HG02885 (cell line): ENCODE data around the gene NPRL2.
"Not testable (repeated sequence)": the region's sequence is repeated elsewhere in the genome, so short reads cannot be mapped to it uniquely, and the experiment has no call there.

ENCODE experiments used
- ATAC-seq: cut with Tn5 transposase; IDR thresholded peaks from one replicate; pipeline ENCODE4 v1.9.1; 2021; ENCODE audit warnings: mild to moderate bottlenecking; ENCODE audit not compliant: unreplicated experiment, poor library complexity

The NPRL2 gene

DNA sequence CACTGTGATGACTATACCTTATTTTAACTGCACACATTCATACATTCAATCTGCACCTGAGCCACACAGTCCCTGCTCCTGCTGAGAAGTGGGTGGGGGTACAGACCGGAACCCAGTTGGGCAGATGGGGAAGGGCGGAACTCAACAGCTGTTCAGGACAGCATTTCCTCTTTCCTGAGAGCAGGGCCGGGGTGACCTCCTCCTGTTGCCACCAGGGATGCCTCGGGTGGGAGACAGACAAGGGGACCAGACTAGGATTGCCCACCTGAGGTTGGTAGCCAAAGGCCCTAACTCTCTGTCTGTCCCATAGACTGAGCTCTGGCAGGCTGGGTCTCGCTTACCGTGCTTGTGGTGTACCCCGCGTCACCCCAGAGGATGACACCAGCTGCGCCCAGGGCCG, 32.0 kb downstream of the NPRL2 start:
- ATAC-seq: no peak

- ATAC-seq: no peak
Observed at GRCh38 chr3:50318163-50318562, 32.4 kb downstream of the NPRL2 start.

DNA sequence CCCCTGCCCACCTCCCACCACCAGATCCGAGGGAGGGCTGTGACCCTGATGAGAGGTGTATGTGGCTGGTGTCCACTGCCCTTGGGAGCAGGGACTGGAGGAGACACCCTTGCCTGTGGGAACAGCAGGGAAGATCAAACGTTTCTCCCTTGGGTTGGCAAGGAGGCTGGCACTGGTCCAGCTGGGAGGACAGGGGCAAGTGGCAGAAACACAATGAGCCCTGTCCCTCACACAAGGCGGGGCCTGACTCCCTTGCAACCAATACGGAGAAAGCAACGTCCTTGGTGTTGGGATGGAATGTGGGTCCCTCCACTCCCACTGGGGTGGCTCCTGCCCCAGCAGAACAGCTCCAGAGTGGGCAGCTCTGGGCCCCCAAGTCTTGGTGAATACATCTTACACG, 33.3 kb downstream of the NPRL2 start:
- no peak for ATAC-seq

GRCh38 chr3:50316657-50317242, 33.8 kb downstream of the NPRL2 start:
- ATAC-seq: no peak

- ATAC-seq: no peak
Observed at GRCh38 chr3:50314816-50315215, 35.8 kb downstream of the NPRL2 start.

DNA sequence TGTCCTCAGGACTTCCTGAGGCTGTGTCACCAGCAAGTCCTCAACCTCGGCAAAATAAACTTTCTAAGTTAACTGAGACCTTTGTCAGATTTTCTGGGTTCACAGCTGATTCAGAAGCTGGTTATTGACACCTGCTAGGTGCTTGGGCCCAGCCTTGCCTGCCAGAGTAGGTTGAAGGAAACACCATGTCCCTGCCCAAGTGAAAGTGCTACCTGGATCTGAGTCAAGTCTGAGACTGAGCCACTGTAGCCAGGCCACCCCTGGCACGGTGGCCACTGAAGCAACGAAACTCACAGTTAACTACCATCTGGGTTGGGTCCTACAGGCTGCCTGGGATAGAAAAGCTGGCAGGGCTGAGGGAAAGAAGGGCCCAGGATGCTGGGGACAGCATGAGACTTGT, 36.2 kb downstream of the NPRL2 start:
- ATAC-seq: no peak

- ATAC-seq: not testable (repeated sequence)
Observed at GRCh38 chr3:50312041-50312440, 38.5 kb downstream of the NPRL2 start.

DNA sequence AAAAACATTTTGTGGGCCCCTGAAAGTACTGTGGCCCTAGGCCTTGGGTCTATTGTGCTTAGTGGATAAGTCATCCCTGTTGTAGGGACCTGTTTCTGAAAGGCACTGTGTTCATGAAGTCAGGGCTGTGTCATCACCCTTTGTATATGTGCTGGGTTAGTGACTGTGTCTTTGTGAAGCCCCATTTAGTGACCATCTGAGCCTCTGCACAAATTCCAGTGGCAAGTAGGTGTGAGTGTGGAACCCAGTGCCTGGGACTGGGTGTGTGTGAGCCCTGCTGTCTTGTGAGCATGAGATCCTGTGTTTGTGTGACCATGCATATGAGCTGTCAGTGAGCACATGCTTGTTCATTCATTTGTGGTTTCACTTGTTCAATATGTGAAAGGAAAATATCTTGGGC, 46.0 kb downstream of the NPRL2 start:
- no peak for ATAC-seq

- no peak for ATAC-seq
Observed at GRCh38 chr3:50303013-50303815, 47.4 kb downstream of the NPRL2 start, which contains the start of gene HYAL1. Gene HYAL1, minus strand, starts transcription at chr3:50303574. Its CDS starts 618 bp downstream, at chr3:50302956.

- ATAC-seq: no peak
Observed at GRCh38 chr3:50302095-50303012, 48.2 kb downstream of the NPRL2 start.

DNA sequence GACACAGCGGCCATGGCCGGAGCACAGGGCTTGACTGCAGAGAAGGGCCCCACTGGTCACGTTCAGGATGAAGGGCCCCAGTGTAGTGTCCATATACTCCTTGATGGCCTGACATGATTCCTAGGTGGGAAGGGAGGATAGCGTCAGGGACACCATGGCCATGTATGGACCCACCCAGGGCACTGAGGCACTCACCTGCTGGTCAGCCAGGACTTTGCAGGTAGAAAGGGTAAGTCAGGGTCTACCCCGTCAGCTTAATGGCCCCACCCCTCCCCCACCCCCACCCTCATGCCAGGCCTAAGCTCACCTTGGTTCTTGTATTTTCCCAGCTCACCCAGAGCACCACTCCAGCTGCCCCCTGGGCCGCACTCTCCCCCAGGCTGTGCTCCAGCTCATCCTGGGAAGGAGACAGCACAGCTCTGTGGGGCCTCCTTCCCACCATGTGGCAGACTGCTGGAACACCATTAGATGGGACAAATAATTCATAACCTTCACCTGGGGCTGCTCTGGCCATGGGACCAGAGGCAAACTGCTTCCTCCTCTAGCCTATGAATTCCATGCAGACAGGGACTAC, 49.8 kb downstream of the NPRL2 start:
- ATAC-seq: no peak

DNA sequence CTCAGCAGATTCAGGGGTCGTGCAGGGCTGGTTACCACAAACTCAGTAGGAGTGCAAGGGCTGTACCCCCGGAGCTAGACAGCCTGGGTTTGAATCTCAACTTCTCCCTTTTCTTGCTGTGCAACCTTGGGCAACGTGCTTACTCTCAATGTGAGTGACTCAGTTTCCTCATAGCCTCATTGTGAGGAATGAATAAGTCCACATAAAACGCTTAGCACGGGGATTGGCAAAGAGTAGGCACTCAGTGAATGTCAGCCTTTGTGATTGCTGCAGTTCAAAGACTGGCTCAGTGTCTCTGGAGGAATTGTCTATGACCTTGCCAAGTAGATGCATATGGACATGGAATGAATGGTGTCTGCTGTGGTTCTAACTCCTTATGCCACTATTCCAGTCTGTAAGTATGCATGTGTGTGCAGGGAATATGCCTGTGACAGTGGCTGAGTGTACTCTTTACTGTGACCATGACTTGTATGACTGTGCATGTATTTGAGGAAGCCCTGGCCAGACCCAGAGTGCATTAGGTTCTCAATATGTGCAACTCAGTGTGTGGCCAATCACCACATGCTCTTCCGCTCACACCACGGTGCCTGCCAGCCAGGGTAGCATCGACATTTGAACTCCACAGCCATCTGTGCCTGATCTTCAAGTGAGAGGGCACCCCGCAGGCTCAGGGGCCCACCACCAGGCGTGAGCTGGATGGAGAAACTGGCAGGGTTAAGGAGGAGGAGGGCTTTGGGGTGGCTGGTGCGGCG, 50.5 kb downstream of the NPRL2 start:
- no peak for ATAC-seq

- ATAC-seq: no peak
Observed at GRCh38 chr3:50299638-50299928, 51.0 kb downstream of the NPRL2 start.

GRCh38 chr3:50298836-50299637, 51.5 kb downstream of the NPRL2 start, which contains the start of the genes HYAL3 and NAA80:
Gene HYAL3, minus strand, starts transcription at chr3:50299405. Its CDS starts 3,803 bp downstream, at chr3:50295602.
Gene NAA80, minus strand, starts transcription at chr3:50299405. Its CDS starts 1,942 bp downstream, at chr3:50297463.
- peak; percentile 90 for ATAC-seq

DNA sequence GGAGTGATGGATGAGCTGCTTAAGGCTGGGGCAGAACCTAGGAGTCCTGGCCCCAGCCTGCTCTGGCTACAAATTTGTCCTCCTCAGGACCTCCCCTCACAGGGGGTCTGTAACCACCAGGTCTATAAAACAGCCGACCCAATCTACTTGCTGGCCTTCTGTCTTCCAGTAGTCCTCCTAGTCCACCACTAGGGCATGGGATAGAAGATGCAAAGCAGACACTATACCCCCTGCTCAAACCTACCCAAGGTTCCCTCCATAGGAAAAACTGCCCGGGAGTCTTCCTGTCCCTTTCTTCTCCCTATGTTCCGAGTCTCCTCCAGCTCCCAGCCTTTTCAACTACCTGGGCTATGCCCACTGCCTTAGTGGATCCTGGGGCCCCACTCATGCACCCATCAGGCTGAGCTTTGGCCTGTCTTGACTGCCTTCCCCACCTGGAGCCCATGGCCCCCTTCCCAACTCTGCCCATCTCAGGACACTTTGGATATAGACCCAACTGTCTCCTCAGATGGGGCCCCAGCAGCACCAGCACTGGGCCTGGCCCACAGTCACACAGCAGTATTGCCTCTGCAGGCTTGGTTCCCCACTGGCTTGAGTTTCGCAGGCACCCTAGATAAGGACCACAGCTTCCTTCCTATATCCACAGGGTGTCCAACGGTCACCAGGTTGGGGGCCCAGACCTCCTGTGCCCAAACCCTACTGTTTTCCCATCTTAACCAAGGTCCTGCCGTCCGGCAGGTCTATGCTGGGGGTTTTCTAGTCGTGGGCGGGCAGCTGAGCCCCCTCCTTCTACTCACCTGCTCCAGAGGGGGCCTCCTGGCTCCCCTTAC, 52.5 kb downstream of the NPRL2 start:
- no peak for ATAC-seq

DNA sequence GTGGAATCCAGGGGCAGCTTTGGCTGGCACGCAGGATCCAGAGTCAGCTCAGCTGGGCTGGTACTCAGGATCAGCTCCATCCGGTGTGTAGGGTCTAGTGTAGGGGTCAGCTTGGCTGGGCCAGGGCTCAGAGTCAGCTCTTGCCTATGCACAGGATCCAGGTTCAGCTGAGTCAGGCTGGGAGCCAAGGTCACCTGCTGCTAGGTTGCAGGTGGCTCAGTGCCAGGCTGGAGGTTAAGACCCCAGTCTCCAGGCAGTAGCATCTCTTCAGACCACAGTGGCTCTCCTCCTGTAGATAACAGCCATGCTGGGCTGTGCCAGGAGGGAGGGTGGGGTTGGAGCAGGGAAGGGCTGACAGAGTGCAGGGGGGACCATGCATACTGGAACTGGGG, 53.2 kb downstream of the NPRL2 start:
- ATAC-seq: no peak
